HL-60/S4 treated with phorbol 12-myristate 13-acetate at 8.2 ng/mL for 4 days and 3 days (cell line): ENCODE results near the gene ZSCAN9.

Source experiments
- in situ Hi-C: fragments of 300-500 bp; cut with MboI; formaldehyde crosslinking; loops from 2 replicates; pipeline ENCODE4 v1.15.0; 2022; ENCODE audit warnings: low sequenced_read_pairs

Gene ZSCAN9

DNA sequence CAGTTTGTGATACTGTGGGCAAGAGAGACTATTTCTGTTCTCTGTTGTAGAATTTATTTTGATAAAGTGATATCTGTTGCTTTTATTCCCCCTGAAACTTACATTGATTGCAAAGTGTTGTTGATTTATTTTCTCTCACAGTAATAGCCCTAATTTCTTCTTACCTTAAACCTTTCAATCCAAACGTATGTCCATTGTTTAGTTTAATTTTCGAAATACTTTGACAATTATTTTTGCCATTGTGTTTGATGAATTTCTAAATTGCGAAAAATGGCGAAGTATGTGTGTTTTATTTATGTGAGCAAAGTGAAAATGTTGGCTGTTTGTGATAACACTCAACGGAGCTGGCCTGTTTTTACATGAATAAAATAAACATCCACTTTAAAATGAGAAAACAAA, 41.5 kb downstream of the ZSCAN9 start:
- in situ Hi-C loops: no loop called here

DNA sequence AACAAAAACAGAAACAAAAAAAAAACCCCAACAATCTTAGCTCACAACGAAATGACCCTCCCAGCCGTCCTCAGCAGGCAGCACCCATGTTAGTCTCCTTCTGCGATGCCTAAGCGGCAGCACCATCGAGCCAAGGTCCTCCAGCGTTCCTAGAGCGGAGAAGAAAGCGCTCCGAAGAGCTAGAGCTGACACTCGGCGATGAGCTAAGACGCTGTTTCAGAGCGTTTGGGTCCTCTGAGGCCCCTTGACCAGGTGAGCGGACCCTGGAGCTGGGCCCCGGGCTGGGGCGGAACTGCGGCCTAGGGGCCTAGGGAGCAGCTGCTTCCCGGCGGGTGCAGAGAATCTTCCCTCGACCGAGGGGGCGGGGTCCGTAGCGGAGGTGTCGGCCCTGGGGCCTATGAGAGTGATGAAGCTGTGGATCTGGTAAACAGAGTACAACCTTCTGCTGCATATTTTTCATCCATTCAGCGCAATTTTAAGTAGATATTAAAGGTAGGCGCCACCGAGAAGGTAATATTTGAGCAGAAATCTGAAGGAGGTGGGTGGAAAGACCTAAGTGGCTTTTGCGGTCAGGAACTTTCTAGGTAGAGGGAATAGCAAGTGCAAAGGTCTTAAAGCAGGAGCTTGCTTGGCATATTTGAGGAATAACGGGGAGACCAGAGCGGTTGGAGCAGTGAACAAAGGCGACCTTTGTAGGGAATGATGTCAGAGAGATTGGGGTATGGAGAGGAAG, 42.1 kb downstream of the ZSCAN9 start, which contains the start of gene ZSCAN26:
Gene ZSCAN26, plus strand, starts transcription at position 182 of the 733 bp plus-strand sequence. CDS start 4,777 bp downstream, outside the sequence.
- in situ Hi-C loops: no loop called here

DNA sequence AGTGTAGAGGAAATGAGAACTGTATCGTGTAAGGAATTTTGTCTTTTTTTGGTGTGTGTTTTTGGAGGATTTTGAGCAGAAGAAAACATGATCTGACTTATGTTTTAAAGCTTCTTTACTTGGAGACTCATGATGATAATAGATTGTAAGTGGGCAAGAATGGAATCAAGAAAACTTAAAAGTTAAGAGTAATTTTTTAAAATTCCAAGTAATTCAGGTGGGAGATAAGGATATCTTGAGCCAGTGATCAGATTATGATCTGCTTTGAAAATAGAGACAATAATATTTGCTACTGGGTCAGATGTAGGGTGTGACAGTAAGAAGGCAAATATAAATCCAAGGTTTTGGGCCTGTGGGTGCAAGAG, 42.6 kb downstream of the ZSCAN9 start:
- in situ Hi-C loops: no loop called here

DNA sequence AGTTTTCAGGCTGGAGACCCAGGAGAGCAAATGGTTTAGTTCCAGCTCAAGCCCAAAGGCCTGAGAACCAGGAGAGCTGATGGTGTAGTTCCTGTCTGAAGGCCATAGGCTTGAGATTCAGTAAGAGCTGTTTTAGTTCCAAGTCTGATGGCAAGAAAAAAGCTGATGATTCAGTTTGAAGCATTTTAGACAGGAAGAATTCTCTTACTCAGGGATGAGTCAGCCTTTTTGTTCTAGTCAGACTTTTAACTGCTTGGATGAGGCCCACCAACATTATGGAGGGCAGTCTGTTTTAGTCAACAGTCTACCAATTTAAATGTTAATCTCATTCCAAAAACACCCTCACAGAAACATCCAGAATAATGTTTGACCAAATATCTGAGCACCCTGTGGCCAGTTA, 44.4 kb downstream of the ZSCAN9 start:
- in situ Hi-C loops: no loop called here

DNA sequence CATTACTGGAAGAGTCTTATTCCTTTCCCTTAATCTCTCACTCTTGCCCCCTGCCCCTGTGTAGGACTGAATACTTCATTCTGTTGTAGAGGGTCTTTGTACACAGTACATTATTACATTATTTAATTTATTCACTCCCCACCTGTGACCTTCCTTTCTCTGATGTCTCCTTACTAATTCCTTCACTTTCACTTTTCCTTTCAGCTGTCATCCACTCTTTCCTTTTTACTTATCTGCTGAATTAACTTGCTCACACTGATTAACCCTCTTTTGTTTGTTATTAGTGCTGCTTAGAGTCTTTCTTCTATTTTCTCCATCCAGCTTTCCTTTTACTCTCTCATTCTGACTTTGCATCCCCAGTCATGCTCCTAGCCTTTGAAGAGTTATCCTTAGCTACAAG, 49.8 kb downstream of the ZSCAN9 start:
- in situ Hi-C loops: no loop called here

DNA sequence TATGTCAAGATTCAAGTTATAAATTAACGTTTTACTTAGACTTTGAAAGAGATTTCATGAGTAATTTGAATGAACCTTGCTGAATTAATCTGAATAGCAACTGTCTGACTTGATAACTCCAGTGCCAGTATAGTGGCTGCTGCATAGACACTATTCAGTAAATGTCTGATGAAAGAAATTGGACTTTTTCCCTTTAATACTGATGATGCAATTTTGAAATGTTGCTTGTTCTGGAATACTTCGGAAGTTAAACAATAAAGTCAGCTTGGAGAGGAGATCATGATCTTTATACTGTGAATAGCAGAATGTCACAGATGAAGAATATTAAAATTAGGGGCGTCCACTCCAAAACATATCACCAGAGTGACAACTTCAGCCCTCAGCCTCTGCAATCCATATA, 52.7 kb downstream of the ZSCAN9 start:
- in situ Hi-C loops: no loop called here

DNA sequence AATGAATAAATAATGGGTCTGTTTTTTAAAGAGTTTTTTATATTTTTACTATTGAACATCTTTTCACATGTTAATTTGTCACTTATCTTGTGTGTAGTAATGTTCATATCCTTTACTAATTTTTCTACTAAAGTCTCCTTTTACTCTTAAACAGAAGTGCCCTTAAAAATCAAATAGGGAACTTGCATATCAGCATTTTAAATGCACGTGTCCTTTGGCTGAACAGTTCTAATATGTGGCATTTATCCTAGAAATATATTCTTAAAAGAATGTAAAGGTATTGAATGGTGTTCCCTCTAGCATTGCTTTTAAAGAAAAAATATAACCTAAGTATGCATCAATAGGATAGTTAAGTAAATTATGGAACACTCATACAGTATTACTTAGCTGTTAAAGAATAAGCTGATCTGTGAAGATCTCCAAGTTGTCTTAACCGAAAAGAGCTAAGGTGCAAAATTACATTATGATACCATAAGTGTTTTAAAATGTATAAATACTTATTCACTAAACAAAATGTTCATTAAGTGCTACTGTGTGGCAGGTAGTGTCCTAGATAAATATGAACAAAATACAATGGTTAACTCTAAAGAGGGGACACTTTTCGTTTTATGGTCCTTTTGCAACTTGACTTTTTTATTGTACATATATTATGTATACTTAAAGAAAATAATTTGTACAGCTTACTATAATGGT, 55.7 kb downstream of the ZSCAN9 start:
- in situ Hi-C loops: no loop called here

DNA sequence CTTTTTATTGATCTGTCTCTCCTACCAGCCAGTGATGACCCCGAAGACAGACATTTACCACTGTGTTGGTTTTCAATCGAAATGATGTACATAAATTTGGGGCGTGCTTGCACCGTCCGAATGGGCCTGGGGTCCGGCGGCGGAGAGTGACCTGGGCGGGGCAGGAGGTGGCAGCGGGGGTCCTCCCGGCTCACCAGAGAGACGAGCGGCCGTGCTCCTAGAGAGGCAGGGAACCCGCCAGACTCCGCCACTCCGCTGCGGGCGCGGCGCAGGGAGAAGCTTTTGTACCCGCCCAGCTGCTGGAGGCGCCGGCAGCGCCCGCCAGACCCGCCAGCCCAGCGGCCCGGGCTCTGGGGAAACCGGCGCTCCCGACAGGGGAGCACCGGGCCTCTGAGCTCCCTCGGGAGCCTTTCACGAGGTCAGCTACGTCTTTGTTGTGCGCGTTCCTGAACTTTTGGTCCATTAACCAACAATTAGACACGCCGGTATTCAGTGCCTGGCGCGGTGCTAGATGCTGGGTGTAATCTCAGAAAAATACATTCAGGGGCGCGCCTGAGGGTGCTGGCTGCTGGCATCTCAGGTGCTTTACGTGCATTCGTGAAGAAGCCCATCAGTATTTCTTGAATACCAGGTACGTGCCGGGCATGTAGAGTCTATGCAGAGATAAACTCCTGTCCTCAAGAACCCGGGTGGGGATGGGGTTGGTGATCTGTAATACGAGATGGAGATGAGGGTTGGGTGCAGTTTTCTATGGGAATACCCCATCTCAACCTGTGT, 56.4 kb downstream of the ZSCAN9 start, which contains the start of gene PGBD1:
Gene PGBD1, plus strand, starts transcription at position 285 of the 777 bp plus-strand sequence. CDS start 2,242 bp downstream, outside the sequence.
- in situ Hi-C loops: no loop called here

DNA sequence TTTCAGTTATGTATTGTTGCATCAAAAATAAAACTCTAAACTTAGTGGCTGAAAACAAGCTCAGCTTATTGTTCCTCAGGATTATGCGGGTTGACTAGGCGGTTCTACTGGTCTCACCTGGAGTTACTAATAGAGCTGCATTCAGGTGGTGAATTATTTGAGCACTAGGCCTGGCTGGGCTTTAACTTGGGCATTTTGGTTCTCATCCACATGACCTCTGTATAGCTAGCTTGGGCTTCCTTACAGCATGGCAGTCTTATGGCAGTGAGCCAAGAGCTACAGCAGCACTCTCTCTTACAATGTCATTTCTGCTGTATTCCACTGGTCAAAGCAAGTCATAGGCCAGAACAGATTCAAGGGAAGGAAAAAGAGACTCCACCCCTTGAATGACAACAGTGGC, 57.9 kb downstream of the ZSCAN9 start:
- in situ Hi-C loops: no loop called here
